Prostate gland (tissue), 2 donors: ENCODE data around the gene CDYL.

ENCODE experiments used
- CTCF ChIP-seq, 4 experiments: fragments of 200-600 bp in 2 of 4; fragments of 450-650 bp in 2 of 4; sonication (generic) in 2 of 4; IDR thresholded peaks; 1 replicate in 3 of 4; 2 replicates in 1 of 4; pipeline ENCODE4 v1.5.1; 2016 to 2019; ENCODE audit warnings: antibody characterized with exemption in 4 of 4, mild to moderate bottlenecking in 2 of 4, moderate library complexity in 2 of 4
- POLR2A ChIP-seq: fragments of 450-650 bp; IDR thresholded peaks from one replicate; pipeline ENCODE4 v1.6.1; 2016; ENCODE audit warnings: antibody characterized with exemption, mild to moderate bottlenecking

- TF ChIP-seq CTCF (IDR thresholded peaks at IDR 0.05): no peak
- TF ChIP-seq POLR2A: no peak
Observed at GRCh38 chr6:4894049-4894448, 117.8 kb downstream of the CDYL start.
